Aorta (tissue), 5 donors: ENCODE data around the gene HLA-G. TPM values are rescaled to one million over a fixed set of nuclear protein-coding genes. Genes with fewer than 3 reads are reported as not detected.

Experiments
- ATAC-seq: fragments of 200-7000 bp; cut with Tn5 transposase; one replicate; pipeline ENCODE4 v1.9.1; 2022; ENCODE audit warnings: moderate library complexity; ENCODE audit not compliant: low FRiP score
- DNase-seq, 2 donors: peaks; one replicate each; pipeline ENCODE4 v3.0.0-alpha.2; 2020
- H3K27ac ChIP-seq, 2 donors: one replicate each; pipeline ENCODE4 v1.5.1; 2013; ENCODE audit warnings: low read length in 2 of 2, mild to moderate bottlenecking in 2 of 2, moderate library complexity in 2 of 2, control low read depth in 1 of 2, inconsistent platforms in 1 of 2, low read depth in 1 of 2
- H3K27me3 ChIP-seq, 2 donors: one replicate each; pipeline ENCODE4 v1.6.1; 2013; ENCODE audit warnings: control low read depth in 1 of 2, low read length in 1 of 2, mild to moderate bottlenecking in 1 of 2, moderate library complexity in 1 of 2; ENCODE audit not compliant: insufficient read depth in 2 of 2, control insufficient read depth in 1 of 2
- H3K36me3 ChIP-seq, 2 donors: one replicate each; pipeline ENCODE4 v1.6.1; 2013; ENCODE audit warnings: control low read depth in 1 of 2, low read length in 1 of 2, mild to moderate bottlenecking in 1 of 2; ENCODE audit not compliant: insufficient read depth in 2 of 2, control insufficient read depth in 1 of 2
- H3K4me1 ChIP-seq, 2 donors: one replicate each; pipeline ENCODE4 v1.6.1; 2013; ENCODE audit warnings: low read length in 2 of 2, control low read depth in 1 of 2, mild to moderate bottlenecking in 1 of 2, moderate library complexity in 1 of 2; ENCODE audit not compliant: insufficient read depth in 2 of 2, control insufficient read depth in 1 of 2
- H3K4me3 ChIP-seq, 2 donors: one replicate each; pipeline ENCODE4 v1.5.1; 2013; ENCODE audit warnings: low read length in 2 of 2, control low read depth in 1 of 2, mild to moderate bottlenecking in 1 of 2
- H3K9me3 ChIP-seq: one replicate; pipeline ENCODE4 v1.6.1; 2013; ENCODE audit warnings: mild to moderate bottlenecking, low read length; ENCODE audit not compliant: control insufficient read depth
- WGBS, 2 donors: extraction: QIAGEN DNeasy Blood & Tissue Kit; methylation state at CpG; one replicate each; pipeline ENCODE4 v1.1.7; 2013; 5-methylcytosine and 5-hydroxymethylcytosine counted together
- intact Hi-C, 2 donors: fragments of 100-400 bp; cut with DNase I; formaldehyde crosslinking; loops; one replicate each; pipeline versions ENCODE4 v1.14.2 to v1.15.0; 2022
- polyA plus RNA-seq, 2 donors: library from polyadenylated mRNA; stranded (reverse); fragments of 200-250 nt; gene quantifications; one replicate each; pipeline ENCODE4 v1.2.3, GENCODE V29; 2013
- total RNA-seq, 2 donors: library from RNA; stranded (reverse); fragmentation: NEBNext Ultra II Directional; extraction: Animal tissue kit (Norgen Biotek cat#: 25700); gene quantifications; one replicate each; pipeline ENCODE4 v1.2.1, GENCODE V29; 2021
- donor health status: healthy with polysubstance abuse.
- donor health status: Bipolar disorder and iron deficiency.
- donor health status: DM: no; HTN: no; CAD: no.
- donor health status: DM: no; HTN: no; CAD: no.
- donor health status: DM: yes; HTN: yes; CAD: no.

HLA-G gene
- total and polyA plus RNA-seq, 4 donors, result 0.29 to 1.3 (median 0.88) TPM; not detected in 1

- Histone ChIP-seq H3K27me3 (no peaks in the 10 kb centered on the region), H3K4me3 (no peak overlapping the region), H3K36me3 (no peaks in the 10 kb centered on the region), H3K4me1 (no peaks in the 10 kb centered on the region), H3K27ac (no peak overlapping the region), H3K9me3 (no peaks in the 10 kb centered on the region)
- WGBS, 2 donors, result 0 to 40% methylated on average over 1 of the region's 1 CpG
- DNase-seq, result no peak
- intact Hi-C loops, result no loop called here
- ATAC-seq, result no peak
These were observed 14.6 kb upstream of the HLA-G start for GRCh38 chr6:29813066-29813465.

- Histone ChIP-seq H3K36me3 (no peaks in the 10 kb centered on the region), H3K27ac (no peak overlapping the region), H3K9me3 (no peaks in the 10 kb centered on the region), H3K4me3 (no peak overlapping the region), H3K4me1 (no peaks in the 10 kb centered on the region), H3K27me3 (no peaks in the 10 kb centered on the region)
- 64 to 75% methylated on average over 7 of the region's 7 CpGs for WGBS, 2 donors
- DNase-seq, result no peak
- no peak for ATAC-seq
- intact Hi-C loops, result no loop called here
These were observed 13.8 kb upstream of the HLA-G start for GRCh38 chr6:29813809-29814208.

- ATAC-seq (no peak), DNase-seq (no peak)
- no peaks in the 10 kb centered on the region for H3K36me3 ChIP-seq
- no peak overlapping the region for H3K27ac ChIP-seq
- H3K4me1 ChIP-seq, result no peaks in the 10 kb centered on the region
- H3K4me3 ChIP-seq, result no peak overlapping the region
- no peaks in the 10 kb centered on the region for H3K9me3 ChIP-seq
- H3K27me3 ChIP-seq, result no peaks in the 10 kb centered on the region
- 54 to 78% methylated on average over 9 of the region's 9 CpGs for WGBS, 2 donors
- intact Hi-C loops, result no loop called here
These were observed 13.1 kb upstream of the HLA-G start for GRCh38 chr6:29814379-29815117.

GRCh38 chr6:29815118-29815750 lies 12.4 kb upstream of the HLA-G start:
- no peaks in the 10 kb centered on the region for H3K36me3 ChIP-seq
- no peaks in the 10 kb centered on the region for H3K9me3 ChIP-seq
- no peak for DNase-seq
- no peak overlapping the region for H3K27ac ChIP-seq
- intact Hi-C loops, result no loop called here
- H3K4me3 ChIP-seq, result no peak overlapping the region
- 82 to 84% methylated on average over 7 of the region's 7 CpGs for WGBS, 2 donors
- no peaks in the 10 kb centered on the region for H3K27me3 ChIP-seq
- no peaks in the 10 kb centered on the region for H3K4me1 ChIP-seq
- no peak for ATAC-seq

GRCh38 chr6:29816030-29816429 lies 11.6 kb upstream of the HLA-G start:
- H3K4me1 ChIP-seq, result no peaks in the 10 kb centered on the region
- intact Hi-C loops, result no loop called here
- WGBS, 2 donors, result 27 to 93% methylated on average over 1 of the region's 1 CpG
- no peaks in the 10 kb centered on the region for H3K9me3 ChIP-seq
- no peak overlapping the region for H3K4me3 ChIP-seq
- H3K27ac ChIP-seq, result no peak overlapping the region
- H3K36me3 ChIP-seq, result no peaks in the 10 kb centered on the region
- DNase-seq, result no peak
- no peaks in the 10 kb centered on the region for H3K27me3 ChIP-seq
- ATAC-seq, result no peak

GRCh38 chr6:29818892-29819291 lies 8.7 kb upstream of the HLA-G start:
- no peaks in the 10 kb centered on the region for H3K9me3 ChIP-seq
- H3K27ac ChIP-seq, result no peak overlapping the region
- 78 to 87% methylated on average over 4 of the region's 4 CpGs for WGBS, 2 donors
- DNase-seq, result no peak
- H3K27me3 ChIP-seq, result no peaks in the 10 kb centered on the region
- no peak overlapping the region for H3K4me3 ChIP-seq
- H3K4me1 ChIP-seq, result no peaks in the 10 kb centered on the region
- ATAC-seq, result no peak
- intact Hi-C loops, result no loop called here
- no peaks in the 10 kb centered on the region for H3K36me3 ChIP-seq

- Histone ChIP-seq H3K36me3 (no peaks in the 10 kb centered on the region), H3K9me3 (no peaks in the 10 kb centered on the region), H3K4me1 (no peaks in the 10 kb centered on the region), H3K27ac (no peak overlapping the region), H3K27me3 (no peaks in the 10 kb centered on the region), H3K4me3 (no peak overlapping the region)
- ATAC-seq (no peak), DNase-seq (no peak)
- intact Hi-C loops, result no loop called here
These were observed 3.5 kb upstream of the HLA-G start for GRCh38 chr6:29824144-29824543.

GRCh38 chr6:29825848-29826247 lies 1.8 kb upstream of the HLA-G start:
- ATAC-seq (no peak), DNase-seq (no peak)
- no peaks in the 10 kb centered on the region for H3K36me3 ChIP-seq
- intact Hi-C loops, result no loop called here
- H3K9me3 ChIP-seq, result no peaks in the 10 kb centered on the region
- H3K4me1 ChIP-seq, result no peaks in the 10 kb centered on the region
- H3K4me3 ChIP-seq, result no peak overlapping the region
- WGBS, 2 donors, result 74 to 82% methylated on average over 2 of the region's 2 CpGs
- no peaks in the 10 kb centered on the region for H3K27me3 ChIP-seq
- H3K27ac ChIP-seq, result no peak overlapping the region

- Histone ChIP-seq H3K4me3 (no peak overlapping the region), H3K27ac (no peak overlapping the region), H3K27me3 (no peaks in the 10 kb centered on the region), H3K36me3 (no peaks in the 10 kb centered on the region), H3K9me3 (no peaks in the 10 kb centered on the region), H3K4me1 (no peaks in the 10 kb centered on the region)
- no peak for DNase-seq
- ATAC-seq, result no peak
- 85 to 93% methylated on average over 1 of the region's 1 CpG for WGBS, 2 donors
- intact Hi-C loops, result no loop called here
These were observed 1.4 kb upstream of the HLA-G start for GRCh38 chr6:29826271-29826670.
